Ovary (tissue), 9 donors: ENCODE results near the gene PKD2. TPM values are rescaled to one million over a fixed set of nuclear protein-coding genes. Genes with fewer than 3 reads are reported as not detected.

Source experiments
- DNase-seq, 5 donors: peaks; one replicate each; pipeline ENCODE4 v3.0.0-alpha.2; 2019 to 2020
- H3K27ac ChIP-seq, 2 donors: fragments of 200-600 bp; one replicate each; pipeline versions ENCODE4 v1.5.1 to v1.8.0; 2019 to 2022
- H3K27me3 ChIP-seq: fragments of 200-600 bp; one replicate; pipeline ENCODE4 v1.8.0; 2022
- H3K36me3 ChIP-seq: fragments of 200-600 bp; sonication (generic); one replicate; pipeline ENCODE4 v1.5.1; 2019
- H3K4me1 ChIP-seq: one replicate; pipeline ENCODE4 v1.8.1; 2013; ENCODE audit warnings: mild to moderate bottlenecking, moderate library complexity; ENCODE audit not compliant: insufficient read depth
- H3K4me3 ChIP-seq: fragments of 200-600 bp; sonication (generic); one replicate; pipeline ENCODE4 v1.5.1; 2017
- H3K9me3 ChIP-seq, 2 donors: fragments of 200-600 bp in 1 of 2; sonication (generic) in 1 of 2; one replicate each; pipeline versions ENCODE4 v1.5.1 to v1.8.1; 2013 to 2019; ENCODE audit warnings: mild to moderate bottlenecking in 1 of 2, moderate library complexity in 1 of 2
- EP300 ChIP-seq: sonication (generic); formaldehyde crosslinking; IDR thresholded peaks from one replicate; pipeline ENCODE4 v1.6.1; 2017; ENCODE audit warnings: antibody characterized with exemption
- POLR2A ChIP-seq: fragments of 450-650 bp; IDR thresholded peaks from one replicate; pipeline ENCODE4 v1.6.1; 2017; ENCODE audit warnings: antibody characterized with exemption, mild to moderate bottlenecking, moderate library complexity
- WGBS, 3 donors: extraction: QIAGEN DNeasy Blood & Tissue Kit in 1 of 3; methylation state at CpG; one replicate each; pipeline versions ENCODE4 v1.1.5 to v1.1.7; 2013 to 2017; 5-methylcytosine and 5-hydroxymethylcytosine counted together
- intact Hi-C, 4 donors: fragments of 100-400 bp; cut with DNase I; formaldehyde crosslinking; loops; one replicate each; pipeline versions ENCODE4 v1.11.0 to v1.15.1; 2022 to 2023
- polyA plus RNA-seq, 2 donors: library from polyadenylated mRNA; stranded (reverse); fragments of 200-250 nt in 1 of 2; fragments of 350-450 nt in 1 of 2; fragmentation: Illumina TruSeq in 1 of 2; extraction: RNeasy Lipid Tissue Mini Kit (QIAGEN cat#74804) in 1 of 2; gene quantifications; one replicate each; pipeline ENCODE4 v1.2.3, GENCODE V29; 2013 to 2014
- total RNA-seq, 7 donors: library from RNA; depleted of rRNA in 2 of 7; stranded (reverse); fragments of >200 nt in 2 of 7; fragmentation: NEBNext Ultra II Directional in 3 of 7; extraction: Animal tissue kit (Norgen Biotek cat#: 25700) in 3 of 7; gene quantifications; one replicate each; pipeline versions ENCODE4 v1.1.0 to v1.2.4, GENCODE V29; 2016 to 2023
- TF ChIP-seq, protein P1 (sequence below), 3 donors: fragments of 450-650 bp in 2 of 3; fragments of 200-600 bp in 1 of 3; IDR thresholded peaks; one replicate each; pipeline versions ENCODE4 v1.5.1 to v1.8.0; 2016 to 2022; ENCODE audit warnings: antibody characterized with exemption in 3 of 3, mild to moderate bottlenecking in 1 of 3
- donor health status: DM: no; HTN: no; CAD: no; lungs with moderate emphysema.
- donor health status: DM: no; HTN: no; CAD: no.
- donor health status: Bipolar disorder and iron deficiency.
- donor health status: DM: yes; HTN: yes; CAD: no.
- donor health status: DM: no; HTN: no; CAD: no.
- donor health status: DM: yes; HTN: yes; CAD: no.

PKD2 gene
- total and polyA plus RNA-seq, 9 donors: 35.7 to 66.9 (median 52.5) TPM

- H3K36me3 ChIP-seq: peaks cover under 1% of the 10 kb centered on the region
- TF ChIP-seq, protein P1, sequence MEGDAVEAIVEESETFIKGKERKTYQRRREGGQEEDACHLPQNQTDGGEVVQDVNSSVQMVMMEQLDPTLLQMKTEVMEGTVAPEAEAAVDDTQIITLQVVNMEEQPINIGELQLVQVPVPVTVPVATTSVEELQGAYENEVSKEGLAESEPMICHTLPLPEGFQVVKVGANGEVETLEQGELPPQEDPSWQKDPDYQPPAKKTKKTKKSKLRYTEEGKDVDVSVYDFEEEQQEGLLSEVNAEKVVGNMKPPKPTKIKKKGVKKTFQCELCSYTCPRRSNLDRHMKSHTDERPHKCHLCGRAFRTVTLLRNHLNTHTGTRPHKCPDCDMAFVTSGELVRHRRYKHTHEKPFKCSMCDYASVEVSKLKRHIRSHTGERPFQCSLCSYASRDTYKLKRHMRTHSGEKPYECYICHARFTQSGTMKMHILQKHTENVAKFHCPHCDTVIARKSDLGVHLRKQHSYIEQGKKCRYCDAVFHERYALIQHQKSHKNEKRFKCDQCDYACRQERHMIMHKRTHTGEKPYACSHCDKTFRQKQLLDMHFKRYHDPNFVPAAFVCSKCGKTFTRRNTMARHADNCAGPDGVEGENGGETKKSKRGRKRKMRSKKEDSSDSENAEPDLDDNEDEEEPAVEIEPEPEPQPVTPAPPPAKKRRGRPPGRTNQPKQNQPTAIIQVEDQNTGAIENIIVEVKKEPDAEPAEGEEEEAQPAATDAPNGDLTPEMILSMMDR (IDR thresholded peaks at IDR 0.05): no peak
- TF ChIP-seq POLR2A (no peak), EP300 (no peak)
- H3K4me3 ChIP-seq: no peak overlapping the region
- H3K9me3 ChIP-seq: no peaks in the 10 kb centered on the region
- peaks cover 5% of the 10 kb centered on the region for H3K4me1 ChIP-seq
- no peak overlapping the region for H3K27ac ChIP-seq
- intact Hi-C loops: no loop called here
- DNase-seq: no peak
- no peaks in the 10 kb centered on the region for H3K27me3 ChIP-seq
- 10 to 43% (median 11%) methylated on average over 2 of the region's 2 CpGs for whole genome bisulfite sequencing, 3 donors
Observed at GRCh38 chr4:88060431-88060830, 53.0 kb downstream of the PKD2 start.

DNA sequence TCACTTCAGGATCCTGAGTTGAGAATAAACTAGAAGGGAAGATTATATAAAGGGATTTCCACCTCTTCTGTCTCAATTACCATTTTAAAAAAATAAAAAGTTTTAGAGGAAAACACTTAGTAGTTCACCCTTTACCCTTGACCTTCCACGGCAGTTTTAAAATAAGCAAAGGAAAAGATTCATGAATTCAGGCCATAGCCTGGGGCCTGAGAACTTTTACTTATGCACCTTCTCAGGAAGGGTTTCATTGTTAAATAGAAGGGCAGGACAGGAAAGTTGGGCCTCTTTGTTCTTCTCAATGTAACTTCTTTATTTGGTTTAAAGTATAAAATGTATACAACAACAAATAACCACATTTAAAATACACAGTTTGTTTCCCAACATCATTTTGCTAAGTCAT, 54.9 kb downstream of the PKD2 start:
- no peaks in the 10 kb centered on the region for H3K27me3 ChIP-seq
- H3K4me3 ChIP-seq: no peak overlapping the region
- DNase-seq: no peak
- no peaks in the 10 kb centered on the region for H3K9me3 ChIP-seq
- peaks cover 3% of the 10 kb centered on the region for H3K36me3 ChIP-seq
- peaks cover 5% of the 10 kb centered on the region for H3K4me1 ChIP-seq
- TF ChIP-seq, protein P1 (IDR thresholded peaks at IDR 0.05): no peak
- TF ChIP-seq POLR2A: no peak
- no peak for TF ChIP-seq EP300
- intact Hi-C loops: no loop called here
- peak overlapping the region in 1 of 2 donors; percentile 9 for H3K27ac ChIP-seq
- 7 to 18% (median 11%) methylated on average over 1 of the region's 1 CpG for WGBS, 3 donors

GRCh38 chr4:88062843-88063242, 55.4 kb downstream of the PKD2 start:
- intact Hi-C loops: no loop called here
- peak overlapping the region in 1 of 2 donors; percentile 3 for H3K27ac ChIP-seq
- peaks cover 5% of the 10 kb centered on the region for H3K4me1 ChIP-seq
- no peak for TF ChIP-seq EP300
- DNase-seq: no peak
- no peak overlapping the region for H3K4me3 ChIP-seq
- 67 to 90% (median 82%) methylated on average over 1 of the region's 1 CpG for WGBS, 3 donors
- H3K36me3 ChIP-seq: peaks cover 3% of the 10 kb centered on the region
- H3K9me3 ChIP-seq: no peaks in the 10 kb centered on the region
- H3K27me3 ChIP-seq: no peaks in the 10 kb centered on the region

GRCh38 chr4:88063634-88064296, 56.3 kb downstream of the PKD2 start:
- WGBS, 3 donors: 89 to 96% (median 90%) methylated on average over 5 of the region's 5 CpGs
- intact Hi-C loops: no loop called here
- peaks cover 3% of the 10 kb centered on the region for H3K36me3 ChIP-seq
- peaks cover 0 to 3% of the 10 kb centered on the region in 2 donors for H3K9me3 ChIP-seq
- H3K4me1 ChIP-seq: peaks cover 5% of the 10 kb centered on the region
- H3K27me3 ChIP-seq: no peaks in the 10 kb centered on the region
- TF ChIP-seq EP300 (no peak), POLR2A (no peak)
- TF ChIP-seq, protein P1 (IDR thresholded peaks at IDR 0.05): no peak
- H3K4me3 ChIP-seq: no peak overlapping the region
- no peak overlapping the region for H3K27ac ChIP-seq
- DNase-seq: no peak

DNA sequence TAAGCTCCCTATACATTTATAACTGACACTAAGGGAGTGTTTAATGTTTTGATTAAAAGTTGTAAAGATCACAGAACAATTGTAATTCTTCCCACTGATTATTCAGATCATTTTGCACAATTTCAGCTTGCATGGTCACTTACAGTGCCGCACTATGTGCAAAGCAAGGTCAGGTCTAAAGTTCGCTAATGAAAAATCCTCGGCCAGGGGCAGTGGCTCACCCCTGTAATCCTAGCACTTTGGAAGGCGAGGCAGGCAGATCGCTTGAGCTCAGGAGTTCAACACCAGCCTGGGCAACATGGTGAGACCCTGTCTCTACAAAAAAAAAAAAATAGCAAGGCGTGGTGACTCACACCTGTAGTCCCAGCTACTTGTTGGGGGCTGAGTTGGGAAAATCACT, 57.0 kb downstream of the PKD2 start:
- TF ChIP-seq EP300 (no peak), POLR2A (no peak)
- TF ChIP-seq, protein P1 (IDR thresholded peaks at IDR 0.05): no peak
- no peak for DNase-seq
- peaks cover 3% of the 10 kb centered on the region for H3K36me3 ChIP-seq

More for the DNA sequence above, 57.0 kb downstream of the PKD2 start:
- Histone ChIP-seq H3K4me1 (peaks cover 5% of the 10 kb centered on the region), H3K27ac (no peak overlapping the region), H3K27me3 (no peaks in the 10 kb centered on the region), H3K4me3 (no peak overlapping the region), H3K9me3 (peaks cover 0 to 3% of the 10 kb centered on the region in 2 donors)
- intact Hi-C loops: no loop called here
- 82 to 87% (median 84%) methylated on average over 6 of the region's 6 CpGs for WGBS, 3 donors
